GM23338 (cell line): Measurements from ENCODE around the gene ESR2. TPM values are rescaled to one million over a fixed set of nuclear protein-coding genes. Genes with fewer than 3 reads are reported as not detected.

Experiments used
- ATAC-seq: fragments of 200-7000 bp; cut with Tn5 transposase; 3 replicates; pipeline ENCODE4 v1.9.1; 2020
- DNase-seq: peaks from one replicate; pipeline ENCODE4 v3.0.0-alpha.2; 2015; ENCODE audit warnings: low spot score
- H2AFZ ChIP-seq: fragments of 200-600 bp; sonication (generic); 2 replicates; pipeline ENCODE4 v1.8.0; 2016; ENCODE audit warnings: antibody characterized with exemption, mild to moderate bottlenecking, moderate library complexity
- H3F3A ChIP-seq: fragments of 200-600 bp; sonication (generic); replicated peaks from 2 replicates; pipeline ENCODE4 v1.8.0; 2017; ENCODE audit warnings: antibody characterized with exemption, mixed run types, low read depth
- H3K27ac ChIP-seq: fragments of 200-600 bp; sonication (generic); 2 replicates; pipeline ENCODE4 v1.6.1; 2016; ENCODE audit warnings: low read depth
- H3K27me3 ChIP-seq: fragments of 200-600 bp; sonication (generic); 2 replicates; pipeline ENCODE4 v1.8.0; 2016; ENCODE audit warnings: mild to moderate bottlenecking, mixed run types, moderate library complexity; ENCODE audit not compliant: insufficient read depth
- H3K36me3 ChIP-seq: fragments of 200-600 bp; sonication (generic); 2 replicates; pipeline ENCODE4 v1.8.0; 2016; ENCODE audit warnings: mild to moderate bottlenecking; ENCODE audit not compliant: insufficient read depth
- H3K4me1 ChIP-seq: fragments of 200-600 bp; sonication (generic); 2 replicates; pipeline ENCODE4 v1.8.0; 2016; ENCODE audit warnings: mild to moderate bottlenecking, moderate library complexity; ENCODE audit not compliant: insufficient read depth
- H3K4me2 ChIP-seq: fragments of 200-600 bp; sonication (generic); 2 replicates; pipeline ENCODE4 v1.7.1; 2017; ENCODE audit warnings: mixed run types
- H3K4me3 ChIP-seq: fragments of 200-600 bp; sonication (generic); 2 replicates; pipeline ENCODE4 v1.6.1; 2016; ENCODE audit warnings: mixed run types
- H3K79me2 ChIP-seq: fragments of 200-600 bp; sonication (generic); replicated peaks from 2 replicates; pipeline ENCODE4 v1.8.0; 2017; ENCODE audit warnings: mild to moderate bottlenecking; ENCODE audit not compliant: insufficient read depth
- H3K9me2 ChIP-seq: fragments of 200-600 bp; sonication (generic); 2 replicates; pipeline ENCODE4 v1.8.0; 2017; ENCODE audit not compliant: insufficient read depth
- H4K20me1 ChIP-seq: fragments of 200-600 bp; sonication (generic); replicated peaks from 2 replicates; pipeline ENCODE4 v1.8.0; 2017; ENCODE audit warnings: mild to moderate bottlenecking; ENCODE audit not compliant: insufficient read depth
- H3K27ac Mint-ChIP-seq: 2 replicates; pipeline ENCODE4 v1.8.0; 2020; ENCODE audit warnings: inconsistent platforms, mild to moderate bottlenecking, moderate library complexity, mixed read lengths
- H3K27me3 Mint-ChIP-seq: 3 replicates; pipeline ENCODE4 v1.8.0; 2022; ENCODE audit warnings: low read depth, mild to moderate bottlenecking, moderate library complexity, mixed read lengths, inconsistent platforms; ENCODE audit not compliant: insufficient read depth, poor library complexity
- H3K36me3 Mint-ChIP-seq: 3 replicates; pipeline ENCODE4 v1.8.0; 2021; ENCODE audit warnings: low read depth, mild to moderate bottlenecking, inconsistent platforms, moderate library complexity, mixed read lengths
- H3K4me1 Mint-ChIP-seq: 3 replicates; pipeline ENCODE4 v1.8.0; 2020; ENCODE audit warnings: mild to moderate bottlenecking, inconsistent platforms, mixed read lengths
- H3K4me3 Mint-ChIP-seq: 3 replicates; pipeline ENCODE4 v1.8.0; 2021; ENCODE audit warnings: moderate library complexity, mild to moderate bottlenecking, inconsistent platforms, mixed read lengths
- H3K9me3 Mint-ChIP-seq: 3 replicates; pipeline ENCODE4 v1.8.0; 2020; ENCODE audit warnings: moderate library complexity, mild to moderate bottlenecking, inconsistent platforms, mixed read lengths
- CREB1 ChIP-seq: fragments of 250-450 bp; sonication (Bioruptor Pico); IDR thresholded peaks from 2 replicates; pipeline ENCODE4 v1.5.0; 2020; ENCODE audit warnings: low read depth, mild to moderate bottlenecking, moderate library complexity
- STAT1 ChIP-seq: IDR thresholded peaks from one replicate; pipeline ENCODE4 v1.6.1; 2016; ENCODE audit warnings: antibody characterized with exemption; ENCODE audit not compliant: unreplicated experiment
- ZNF462 ChIP-seq: fragments of 250-450 bp; sonication (Bioruptor Pico); IDR thresholded peaks from 2 replicates; pipeline ENCODE4 v1.5.0; 2020; ENCODE audit warnings: mild to moderate bottlenecking, moderate library complexity
- polyA plus RNA-seq: library from polyadenylated mRNA; unstranded; fragments of >200 nt; fragmentation: Nextera tagmentation; extraction: Ambion mirVana; gene quantifications from 2 replicates; pipeline ENCODE4 v1.2.1, GENCODE V29; 2016
- total RNA-seq: library from RNA; depleted of rRNA; stranded (reverse); fragments of >200 nt; shearing (Covaris generic); gene quantifications from 2 replicates; pipeline ENCODE4 v1.2.3, GENCODE V29; 2014

The ESR2 gene
- total and polyA plus RNA-seq, 2 experiments from 2014 or later, result 0.58 to 0.59 TPM

GRCh38 chr14:64247195-64247594 lies 47.0 kb downstream of the ESR2 start:
- no peaks in the 10 kb centered on the region for H3K9me3 Mint-ChIP-seq
- no peaks in the 10 kb centered on the region for H3F3A ChIP-seq
- ATAC-seq, result no peak

More at GRCh38 chr14:64247195-64247594, 47.0 kb downstream of the ESR2 start:
- Mint-ChIP-seq H3K36me3 (no peaks in the 10 kb centered on the region), H3K27me3 (no peaks in the 10 kb centered on the region), H3K4me1 (peaks cover 3% of the 10 kb centered on the region; the same call in 2 of the 3 replicates), H3K4me3 (no peak overlapping the region), H3K27ac (no peak overlapping the region)
- Histone ChIP-seq H3K4me1 (no peaks in the 10 kb centered on the region), H3K27me3 (no peaks in the 10 kb centered on the region), H3K4me2 (no peak overlapping the region), H3K27ac (no peak overlapping the region), H3K9me2 (no peaks in the 10 kb centered on the region), H3K36me3 (no peaks in the 10 kb centered on the region), H3K79me2 (no peaks in the 10 kb centered on the region), H2AFZ (no peak overlapping the region), H3K4me3 (no peak overlapping the region), H4K20me1 (no peaks in the 10 kb centered on the region)
- no peak for DNase-seq
- no peak for TF ChIP-seq ZNF462 (CRISPR knock-in tag)
- no peak for TF ChIP-seq STAT1
- no peak for TF ChIP-seq CREB1 (CRISPR knock-in tag)
